GM12878 (cell line): ENCODE data around the gene OGA. TPM values are rescaled to one million over a fixed set of nuclear protein-coding genes. Genes with fewer than 3 reads are reported as not detected.

ENCODE experiments used
- BCL11A ChIP-seq: IDR thresholded peaks from 2 replicates; pipeline ENCODE4 v1.6.1; 2011; ENCODE audit warnings: low read depth, low read length
- BMI1 ChIP-seq: fragments of 450-650 bp; IDR thresholded peaks from 2 replicates; pipeline ENCODE4 v1.6.1; 2016; ENCODE audit warnings: mild to moderate bottlenecking, moderate library complexity, borderline replicate concordance
- CHD1 ChIP-seq: IDR thresholded peaks from 2 replicates; pipeline ENCODE4 v1.6.1; 2012; ENCODE audit warnings: low read depth, low read length, improper control_type of control experiment
- CREB1 ChIP-seq: IDR thresholded peaks from 2 replicates; pipeline ENCODE4 v1.6.1; 2012; ENCODE audit warnings: low read depth, mild to moderate bottlenecking, inconsistent platforms
- DPF2 ChIP-seq: fragments of 450-650 bp; IDR thresholded peaks from 2 replicates; pipeline ENCODE4 v1.6.1; 2017; ENCODE audit warnings: mild to moderate bottlenecking
- FOXK2 ChIP-seq: fragments of 450-650 bp; IDR thresholded peaks from 2 replicates; pipeline ENCODE4 v1.6.1; 2017; ENCODE audit warnings: mild to moderate bottlenecking, moderate library complexity
- IKZF1 ChIP-seq: fragments of 450-650 bp; conservative IDR thresholded peaks from 2 replicates; pipeline ENCODE4 v1.6.1; 2017; ENCODE audit warnings: antibody characterized with exemption, mild to moderate bottlenecking
- MTA2 ChIP-seq: fragments of 450-650 bp; IDR thresholded peaks from 2 replicates; pipeline ENCODE4 v1.6.1; 2016; ENCODE audit warnings: low read depth, mild to moderate bottlenecking, moderate library complexity
- MTA3 ChIP-seq: IDR thresholded peaks from 2 replicates; pipeline ENCODE4 v1.6.1; 2012; ENCODE audit warnings: low read length, inconsistent platforms, borderline replicate concordance
- NBN ChIP-seq: fragments of 450-650 bp; IDR thresholded peaks from 2 replicates; pipeline ENCODE4 v1.6.1; 2016
- POLR2AphosphoS5 ChIP-seq: IDR thresholded peaks from 2 replicates; pipeline ENCODE4 v1.6.1; 2011; ENCODE audit warnings: mild to moderate bottlenecking, low read length, inconsistent platforms
- RAD51 ChIP-seq: fragments of 450-650 bp; IDR thresholded peaks from 2 replicates; pipeline ENCODE4 v1.6.1; 2016; ENCODE audit warnings: moderate library complexity, mild to moderate bottlenecking, inconsistent platforms
- RB1 ChIP-seq: fragments of 450-650 bp; formaldehyde crosslinking; IDR thresholded peaks from 2 replicates; pipeline ENCODE4 v1.6.1; 2017; ENCODE audit warnings: mild to moderate bottlenecking, borderline replicate concordance
- SMAD5 ChIP-seq: IDR thresholded peaks from 2 replicates; pipeline ENCODE4 v1.6.1; 2016; ENCODE audit warnings: antibody characterized with exemption, low read depth
- TBL1XR1 ChIP-seq: IDR thresholded peaks from 2 replicates; pipeline ENCODE4 v1.6.1; 2012; ENCODE audit warnings: low read depth, low read length, improper control_type of control experiment
- polyA plus RNA-seq, 11 experiments: library from polyadenylated mRNA; depleted of rRNA in 4 of 11; unstranded in 6 of 11; stranded (reverse) in 5 of 11; fragments of >200 nt; fragmentation: Nextera tagmentation in 4 of 11; fragmentation: Illumina TruSeq in 1 of 11; extraction: Ambion mirVana in 4 of 11; extraction: Trizol in 1 of 11; gene quantifications; 1 replicate in 1 of 11; 2 replicates in 10 of 11; pipeline versions ENCODE4 v1.2.1 to v1.2.3, GENCODE V29; 2011 to 2016; ENCODE audit warnings: inconsistent platforms in 2 of 11, missing spikeins in 2 of 11, low read depth in 1 of 11
- total RNA-seq, 4 experiments: library from RNA; depleted of rRNA in 3 of 4; stranded (reverse); fragments of >200 nt in 3 of 4; fragmentation: Illumina TruSeq in 1 of 4; extraction: Trizol in 1 of 4; gene quantifications; 2 replicates each; pipeline versions ENCODE4 v1.2.1 to v1.2.3, GENCODE V29; 2013 to 2021
- TF ChIP-seq, protein P1 (sequence below): fragments of 450-650 bp; formaldehyde crosslinking; IDR thresholded peaks from 2 replicates; pipeline ENCODE4 v1.4.0; 2020; ENCODE audit warnings: mild to moderate bottlenecking, moderate library complexity
- TF ChIP-seq, protein P2 (sequence below): IDR thresholded peaks from 2 replicates; pipeline ENCODE4 v1.6.1; 2012; ENCODE audit warnings: low read depth, low read length, improper control_type of control experiment
- TF ChIP-seq, protein P3 (sequence below): fragments of 450-650 bp; IDR thresholded peaks from 2 replicates; pipeline ENCODE4 v1.6.1; 2014; ENCODE audit warnings: mild to moderate bottlenecking

The OGA gene
- total and polyA plus RNA-seq, 10 of the 15 experiments (the other 5 are each of a cell fraction or from before 2014, with no cell fraction given) = 23.0 to 145 (median 85.2) TPM

DNA sequence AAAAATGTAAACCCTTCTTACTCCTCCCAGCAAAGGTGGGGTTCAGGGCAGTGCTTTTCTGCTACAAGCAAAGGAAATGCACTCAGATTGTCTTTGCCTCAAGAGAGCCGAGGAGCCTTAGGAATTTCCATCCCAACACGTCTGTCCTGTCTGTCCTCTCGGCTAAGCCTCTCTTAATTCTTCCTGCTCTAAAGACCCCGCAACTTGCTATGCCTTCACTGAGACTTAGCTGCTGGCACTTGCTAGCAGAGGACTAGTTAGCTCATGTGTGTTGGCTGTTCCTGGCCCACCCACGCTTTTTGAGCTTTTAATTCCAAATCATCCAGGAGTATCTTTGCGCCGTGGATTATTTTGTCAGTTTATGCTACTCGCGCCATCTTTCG, 34.5 kb downstream of the OGA start (continued):
- TF ChIP-seq, protein P1, sequence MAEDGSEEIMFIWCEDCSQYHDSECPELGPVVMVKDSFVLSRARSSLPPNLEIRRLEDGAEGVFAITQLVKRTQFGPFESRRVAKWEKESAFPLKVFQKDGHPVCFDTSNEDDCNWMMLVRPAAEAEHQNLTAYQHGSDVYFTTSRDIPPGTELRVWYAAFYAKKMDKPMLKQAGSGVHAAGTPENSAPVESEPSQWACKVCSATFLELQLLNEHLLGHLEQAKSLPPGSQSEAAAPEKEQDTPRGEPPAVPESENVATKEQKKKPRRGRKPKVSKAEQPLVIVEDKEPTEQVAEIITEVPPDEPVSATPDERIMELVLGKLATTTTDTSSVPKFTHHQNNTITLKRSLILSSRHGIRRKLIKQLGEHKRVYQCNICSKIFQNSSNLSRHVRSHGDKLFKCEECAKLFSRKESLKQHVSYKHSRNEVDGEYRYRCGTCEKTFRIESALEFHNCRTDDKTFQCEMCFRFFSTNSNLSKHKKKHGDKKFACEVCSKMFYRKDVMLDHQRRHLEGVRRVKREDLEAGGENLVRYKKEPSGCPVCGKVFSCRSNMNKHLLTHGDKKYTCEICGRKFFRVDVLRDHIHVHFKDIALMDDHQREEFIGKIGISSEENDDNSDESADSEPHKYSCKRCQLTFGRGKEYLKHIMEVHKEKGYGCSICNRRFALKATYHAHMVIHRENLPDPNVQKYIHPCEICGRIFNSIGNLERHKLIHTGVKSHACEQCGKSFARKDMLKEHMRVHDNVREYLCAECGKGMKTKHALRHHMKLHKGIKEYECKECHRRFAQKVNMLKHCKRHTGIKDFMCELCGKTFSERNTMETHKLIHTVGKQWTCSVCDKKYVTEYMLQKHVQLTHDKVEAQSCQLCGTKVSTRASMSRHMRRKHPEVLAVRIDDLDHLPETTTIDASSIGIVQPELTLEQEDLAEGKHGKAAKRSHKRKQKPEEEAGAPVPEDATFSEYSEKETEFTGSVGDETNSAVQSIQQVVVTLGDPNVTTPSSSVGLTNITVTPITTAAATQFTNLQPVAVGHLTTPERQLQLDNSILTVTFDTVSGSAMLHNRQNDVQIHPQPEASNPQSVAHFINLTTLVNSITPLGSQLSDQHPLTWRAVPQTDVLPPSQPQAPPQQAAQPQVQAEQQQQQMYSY = no peak
- no peak for TF ChIP-seq SMAD5
- TF ChIP-seq TBL1XR1 = no peak
- TF ChIP-seq CREB1 = no peak
- no peak for TF ChIP-seq RB1
- peak; percentile 19; the same call in 1 of the 2 replicates for TF ChIP-seq MTA3
- no peak for TF ChIP-seq BMI1
- no peak for TF ChIP-seq RAD51
- TF ChIP-seq IKZF1 = no peak
- TF ChIP-seq, protein P2, sequence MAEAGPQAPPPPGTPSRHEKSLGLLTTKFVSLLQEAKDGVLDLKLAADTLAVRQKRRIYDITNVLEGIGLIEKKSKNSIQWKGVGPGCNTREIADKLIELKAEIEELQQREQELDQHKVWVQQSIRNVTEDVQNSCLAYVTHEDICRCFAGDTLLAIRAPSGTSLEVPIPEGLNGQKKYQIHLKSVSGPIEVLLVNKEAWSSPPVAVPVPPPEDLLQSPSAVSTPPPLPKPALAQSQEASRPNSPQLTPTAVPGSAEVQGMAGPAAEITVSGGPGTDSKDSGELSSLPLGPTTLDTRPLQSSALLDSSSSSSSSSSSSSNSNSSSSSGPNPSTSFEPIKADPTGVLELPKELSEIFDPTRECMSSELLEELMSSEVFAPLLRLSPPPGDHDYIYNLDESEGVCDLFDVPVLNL = no peak
- TF ChIP-seq POLR2AphosphoS5 = peak; percentile 41; the same call in 1 of the 2 replicates
- no peak for TF ChIP-seq CHD1
- no peak for TF ChIP-seq NBN
- TF ChIP-seq BCL11A = no peak
- TF ChIP-seq MTA2 = no peak
- TF ChIP-seq, protein P3, sequence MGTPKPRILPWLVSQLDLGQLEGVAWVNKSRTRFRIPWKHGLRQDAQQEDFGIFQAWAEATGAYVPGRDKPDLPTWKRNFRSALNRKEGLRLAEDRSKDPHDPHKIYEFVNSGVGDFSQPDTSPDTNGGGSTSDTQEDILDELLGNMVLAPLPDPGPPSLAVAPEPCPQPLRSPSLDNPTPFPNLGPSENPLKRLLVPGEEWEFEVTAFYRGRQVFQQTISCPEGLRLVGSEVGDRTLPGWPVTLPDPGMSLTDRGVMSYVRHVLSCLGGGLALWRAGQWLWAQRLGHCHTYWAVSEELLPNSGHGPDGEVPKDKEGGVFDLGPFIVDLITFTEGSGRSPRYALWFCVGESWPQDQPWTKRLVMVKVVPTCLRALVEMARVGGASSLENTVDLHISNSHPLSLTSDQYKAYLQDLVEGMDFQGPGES = no peak
- no peak for TF ChIP-seq FOXK2
- TF ChIP-seq DPF2 = no peak
